Fibroblast of lung (primary cell): ENCODE measurements around the gene ALDH7A1. TPM values are rescaled to one million over a fixed set of nuclear protein-coding genes. Genes with fewer than 3 reads are reported as not detected.

Experiments used
- DNase-seq, 2 donors: peaks; one replicate each; pipeline versions ENCODE4 v3.0.0 to v3.0.0-alpha.2; 2010; ENCODE audit warnings: low read depth in 2 of 2
- H2AFZ ChIP-seq: 2 replicates; pipeline ENCODE4 v1.5.1; 2012; ENCODE audit warnings: low read length, control low read depth, inconsistent platforms
- H3K27ac ChIP-seq: 2 replicates; pipeline ENCODE4 v1.5.1; 2011; ENCODE audit warnings: low read length, control low read depth; ENCODE audit not compliant: insufficient read depth
- H3K27me3 ChIP-seq: 2 replicates; pipeline ENCODE4 v1.5.1; 2011; ENCODE audit warnings: mild to moderate bottlenecking, low read length; ENCODE audit not compliant: control insufficient read depth, insufficient read depth
- H3K36me3 ChIP-seq: 2 replicates; pipeline ENCODE4 v1.5.1; 2011; ENCODE audit warnings: low read length; ENCODE audit not compliant: control insufficient read depth, insufficient read depth
- H3K4me1 ChIP-seq: 2 replicates; pipeline ENCODE4 v1.5.1; 2011; ENCODE audit warnings: low read length; ENCODE audit not compliant: control insufficient read depth, insufficient read depth; ENCODE audit errors: extremely low read depth
- H3K4me2 ChIP-seq: 2 replicates; pipeline ENCODE4 v1.5.1; 2011; ENCODE audit warnings: low read length, control low read depth; ENCODE audit not compliant: insufficient read depth; ENCODE audit errors: extremely low read depth
- H3K4me3 ChIP-seq, 4 experiments: fragments of 200-600 bp in 1 of 4; sonication (generic) in 1 of 4; replicated peaks in 1 of 4; 2 replicates each; pipeline ENCODE4 v1.5.1; 2011 to 2016; ENCODE audit warnings: low read length in 4 of 4, low read depth in 3 of 4, mild to moderate bottlenecking in 3 of 4, control low read depth in 2 of 4, inconsistent platforms in 1 of 4, mixed read lengths in 1 of 4; ENCODE audit not compliant: insufficient read depth in 1 of 4; ENCODE audit errors: control extremely low read depth in 1 of 4
- H3K79me2 ChIP-seq: 2 replicates; pipeline ENCODE4 v1.5.1; 2012; ENCODE audit warnings: mild to moderate bottlenecking, low read length, inconsistent platforms; ENCODE audit not compliant: control insufficient read depth, insufficient read depth
- H3K9ac ChIP-seq: 2 replicates; pipeline ENCODE4 v1.5.1; 2011; ENCODE audit warnings: mild to moderate bottlenecking, low read length, control low read depth; ENCODE audit not compliant: insufficient read depth
- H3K9me3 ChIP-seq: 2 replicates; pipeline ENCODE4 v1.5.1; 2012; ENCODE audit warnings: low read depth, low read length; ENCODE audit not compliant: control insufficient read depth, insufficient read depth
- H4K20me1 ChIP-seq: 2 replicates; pipeline ENCODE4 v1.5.1; 2011; ENCODE audit warnings: low read length; ENCODE audit not compliant: control insufficient read depth, insufficient read depth; ENCODE audit errors: extremely low read depth
- EZH2 ChIP-seq: IDR thresholded peaks from 2 replicates; pipeline ENCODE4 v1.5.1; 2012; ENCODE audit warnings: low read length, control low read depth, mild to moderate bottlenecking; ENCODE audit errors: missing control alignments
- polyA plus RNA-seq, 2 donors: library from polyadenylated mRNA; depleted of rRNA in 1 of 2; stranded (reverse) in 1 of 2; unstranded in 1 of 2; fragments of >200 nt; gene quantifications; 2 replicates each; pipeline ENCODE4 v1.2.1, GENCODE V29; 2011 to 2012; ENCODE audit warnings: missing spikeins in 1 of 2
- total RNA-seq: library from RNA; depleted of rRNA; stranded (reverse); fragments of >200 nt; gene quantifications from 2 replicates; pipeline ENCODE4 v1.2.1, GENCODE V29; 2014
- TF ChIP-seq, protein P1 (sequence below), 2 donors: IDR thresholded peaks in 1 of 2; conservative IDR thresholded peaks in 1 of 2; 1 replicate in 1 of 2; 2 replicates in 1 of 2; pipeline ENCODE4 v1.5.1; 2011 to 2012; ENCODE audit warnings: low read length in 2 of 2, control low read depth in 1 of 2, inconsistent platforms in 1 of 2, low read depth in 1 of 2, mild to moderate bottlenecking in 1 of 2

The ALDH7A1 gene
- total and polyA plus RNA-seq, 2 donors (not counting 1 experiment from before 2014, with no cell fraction given): 44.8 to 53.3 TPM

- Histone ChIP-seq H3K4me2 (no peak overlapping the region), H3K27me3 (no peaks in the 10 kb centered on the region), H3K4me3 (no peak overlapping the region), H2AFZ (no peak overlapping the region), H3K9me3 (no peaks in the 10 kb centered on the region), H3K36me3 (no peaks in the 10 kb centered on the region), H3K79me2 (no peaks in the 10 kb centered on the region), H4K20me1 (no peaks in the 10 kb centered on the region), H3K9ac (no peak overlapping the region), H3K27ac (no peak overlapping the region), H3K4me1 (no peaks in the 10 kb centered on the region)
- TF ChIP-seq, protein P1, sequence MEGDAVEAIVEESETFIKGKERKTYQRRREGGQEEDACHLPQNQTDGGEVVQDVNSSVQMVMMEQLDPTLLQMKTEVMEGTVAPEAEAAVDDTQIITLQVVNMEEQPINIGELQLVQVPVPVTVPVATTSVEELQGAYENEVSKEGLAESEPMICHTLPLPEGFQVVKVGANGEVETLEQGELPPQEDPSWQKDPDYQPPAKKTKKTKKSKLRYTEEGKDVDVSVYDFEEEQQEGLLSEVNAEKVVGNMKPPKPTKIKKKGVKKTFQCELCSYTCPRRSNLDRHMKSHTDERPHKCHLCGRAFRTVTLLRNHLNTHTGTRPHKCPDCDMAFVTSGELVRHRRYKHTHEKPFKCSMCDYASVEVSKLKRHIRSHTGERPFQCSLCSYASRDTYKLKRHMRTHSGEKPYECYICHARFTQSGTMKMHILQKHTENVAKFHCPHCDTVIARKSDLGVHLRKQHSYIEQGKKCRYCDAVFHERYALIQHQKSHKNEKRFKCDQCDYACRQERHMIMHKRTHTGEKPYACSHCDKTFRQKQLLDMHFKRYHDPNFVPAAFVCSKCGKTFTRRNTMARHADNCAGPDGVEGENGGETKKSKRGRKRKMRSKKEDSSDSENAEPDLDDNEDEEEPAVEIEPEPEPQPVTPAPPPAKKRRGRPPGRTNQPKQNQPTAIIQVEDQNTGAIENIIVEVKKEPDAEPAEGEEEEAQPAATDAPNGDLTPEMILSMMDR (conservative IDR thresholded peaks at IDR 0.05 in 1 of 2, IDR thresholded peaks at IDR 0.05 in 1 of 2; ENCODE audit: low read depth in 1 of 2, low read length in 2 of 2): no peak
- no peak for TF ChIP-seq EZH2
- DNase-seq: no peak
Measured at GRCh38 chr5:126631920-126632319, 36.9 kb upstream of the ALDH7A1 start.

GRCh38 chr5:126628102-126628501 lies 33.1 kb upstream of the ALDH7A1 start:
- Histone ChIP-seq H3K4me2 (no peak overlapping the region), H3K27me3 (no peaks in the 10 kb centered on the region), H3K79me2 (no peaks in the 10 kb centered on the region), H3K36me3 (peaks cover 3% of the 10 kb centered on the region), H3K4me3 (no peak overlapping the region), H4K20me1 (no peaks in the 10 kb centered on the region), H3K9ac (no peak overlapping the region), H3K9me3 (no peaks in the 10 kb centered on the region), H3K27ac (no peak overlapping the region), H2AFZ (no peak overlapping the region), H3K4me1 (peaks cover 10% of the 10 kb centered on the region)
- DNase-seq: no peak
- TF ChIP-seq, protein P1 (conservative IDR thresholded peaks at IDR 0.05 in 1 of 2, IDR thresholded peaks at IDR 0.05 in 1 of 2; ENCODE audit: low read depth in 1 of 2, low read length in 2 of 2): no peak
- no peak for TF ChIP-seq EZH2

DNA sequence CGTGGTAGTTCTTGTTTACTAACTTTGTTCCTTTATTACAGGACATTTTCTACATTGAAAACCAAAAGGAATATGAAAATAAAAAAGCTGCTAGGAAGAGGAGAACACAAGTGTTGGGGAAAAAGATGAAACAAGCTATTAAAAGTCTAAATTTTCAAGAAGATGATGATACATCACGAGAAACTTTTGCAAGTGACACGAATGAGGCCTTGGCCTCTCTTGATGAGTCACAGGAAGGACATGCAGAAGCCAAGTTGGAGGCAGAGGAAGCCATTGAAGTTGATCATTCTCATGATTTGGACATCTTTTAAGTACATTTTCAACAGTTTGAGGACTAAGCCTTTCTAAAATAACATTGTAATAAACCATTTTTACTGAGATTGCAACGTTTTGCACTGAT lies 29.5 kb upstream of the ALDH7A1 start:
- H3K36me3 ChIP-seq: peaks cover 3% of the 10 kb centered on the region
- no peaks in the 10 kb centered on the region for H4K20me1 ChIP-seq
- H3K27me3 ChIP-seq: no peaks in the 10 kb centered on the region
- no peak for TF ChIP-seq EZH2
- TF ChIP-seq, protein P1 (conservative IDR thresholded peaks at IDR 0.05 in 1 of 2, IDR thresholded peaks at IDR 0.05 in 1 of 2; ENCODE audit: low read depth in 1 of 2, low read length in 2 of 2): no peak
- H2AFZ ChIP-seq: no peak overlapping the region
- peak; percentile 85 to 91 for DNase-seq
- H3K4me2 ChIP-seq: peak overlapping the region; percentile 76
- H3K4me3 ChIP-seq: no peak overlapping the region
- H3K4me1 ChIP-seq: peaks cover 10% of the 10 kb centered on the region
- H3K79me2 ChIP-seq: no peaks in the 10 kb centered on the region
- H3K9ac ChIP-seq: no peak overlapping the region
- no peaks in the 10 kb centered on the region for H3K9me3 ChIP-seq
- peak overlapping the region; percentile 60 for H3K27ac ChIP-seq
